H1 (cell line): ENCODE data around the gene LY9. TPM values are rescaled to one million over a fixed set of nuclear protein-coding genes. Genes with fewer than 3 reads are reported as not detected.

Experiments used
- CTCF ChIA-PET: fragments of 300-600 bp; sonication (Branson Sonifier 250); formaldehyde crosslinking; loops from one replicate; lab custom pipeline; 2021; ENCODE audit not compliant: partially characterized antibody; lab: Charles Lee
- POLR2A ChIA-PET: fragments of 300-600 bp; sonication (Branson Sonifier 250); formaldehyde crosslinking; loops from one replicate; lab custom pipeline; 2021; ENCODE audit warnings: inconsistent platforms; ENCODE audit not compliant: partially characterized antibody; lab: Charles Lee
- DNase-seq, 2 experiments: peaks; one replicate each; pipeline versions ENCODE4 v3.0.0 to v3.0.0-alpha.2; 2010 to 2022; ENCODE audit warnings: low spot score in 2 of 2, low read depth in 1 of 2, mixed read lengths in 1 of 2
- FAIRE-seq: peaks from 2 replicates; lab custom pipeline; 2011; peaks lifted over from hg19 to GRCh38; lab: Jason Lieb, UNC
- H2AFZ ChIP-seq: 2 replicates; pipeline ENCODE4 v1.8.1; 2012; ENCODE audit warnings: low read length, inconsistent platforms
- H2AK5ac ChIP-seq: 2 replicates; pipeline ENCODE4 v1.6.1; 2013; ENCODE audit warnings: low read depth, low read length
- H2BK120ac ChIP-seq: replicated peaks from 2 replicates; pipeline ENCODE3; 2013; ENCODE audit warnings: low read depth, low read length, inconsistent platforms
- H2BK12ac ChIP-seq: 2 replicates; pipeline ENCODE4 v1.6.1; 2013; ENCODE audit warnings: low read depth, low read length
- H2BK15ac ChIP-seq: 2 replicates; pipeline ENCODE4 v1.6.1; 2013; ENCODE audit warnings: low read length
- H2BK20ac ChIP-seq: 2 replicates; pipeline ENCODE4 v1.6.1; 2013; ENCODE audit warnings: low read length
- H2BK5ac ChIP-seq: 2 replicates; pipeline ENCODE4 v1.6.1; 2013; ENCODE audit warnings: low read depth, low read length
- H3K14ac ChIP-seq: 2 replicates; pipeline ENCODE4 v1.6.1; 2013; ENCODE audit warnings: inconsistent platforms; ENCODE audit not compliant: insufficient read length
- H3K18ac ChIP-seq: 2 replicates; pipeline ENCODE4 v1.6.1; 2013; ENCODE audit warnings: low read length; ENCODE audit errors: extremely low read depth
- H3K23ac ChIP-seq: 2 replicates; pipeline ENCODE4 v1.6.1; 2013; ENCODE audit warnings: inconsistent platforms; ENCODE audit not compliant: insufficient read length
- H3K23me2 ChIP-seq: 2 replicates; pipeline ENCODE4 v1.6.1; 2013; ENCODE audit warnings: low read depth, low read length
- H3K27ac ChIP-seq: 2 replicates; pipeline ENCODE4 v1.6.1; 2011; ENCODE audit warnings: low read depth, low read length, inconsistent platforms
- H3K27me3 ChIP-seq, 4 experiments: replicated peaks in 1 of 4; 1 replicate in 1 of 4; 2 replicates in 3 of 4; pipeline versions ENCODE4 v1.6.1 to v1.8.1; 2011 to 2013; ENCODE audit warnings: low read length in 3 of 4, mild to moderate bottlenecking in 3 of 4, inconsistent platforms in 2 of 4, mixed read lengths in 2 of 4, moderate library complexity in 1 of 4; ENCODE audit not compliant: control insufficient read depth in 3 of 4, insufficient read depth in 3 of 4; ENCODE audit errors: extremely low read depth in 1 of 4
- H3K36me3 ChIP-seq, 4 experiments: 2 replicates each; pipeline versions ENCODE4 v1.6.1 to v1.8.1; 2011 to 2013; ENCODE audit warnings: mild to moderate bottlenecking in 4 of 4, low read length in 3 of 4, moderate library complexity in 2 of 4, control low read depth in 1 of 4, inconsistent platforms in 1 of 4; ENCODE audit not compliant: insufficient read depth in 4 of 4, control insufficient read depth in 2 of 4
- H3K4ac ChIP-seq: replicated peaks from 2 replicates; pipeline ENCODE3; 2013; ENCODE audit warnings: low read length, low read depth, mixed read lengths, inconsistent platforms; ENCODE audit not compliant: insufficient read length
- H3K4me1 ChIP-seq, 4 experiments: replicated peaks in 1 of 4; 1 replicate in 1 of 4; 2 replicates in 3 of 4; pipeline versions ENCODE4 v1.6.1 to v1.8.1; 2011 to 2013; ENCODE audit warnings: low read length in 3 of 4, inconsistent platforms in 2 of 4, mixed read lengths in 1 of 4; ENCODE audit not compliant: insufficient read depth in 4 of 4, control insufficient read depth in 3 of 4
- H3K4me2 ChIP-seq, 2 experiments: 2 replicates each; pipeline versions ENCODE4 v1.6.1 to v1.8.1; 2011 to 2013; ENCODE audit warnings: low read depth in 2 of 2, low read length in 2 of 2, control low read depth in 1 of 2, inconsistent platforms in 1 of 2, mild to moderate bottlenecking in 1 of 2; ENCODE audit not compliant: insufficient read depth in 1 of 2
- H3K4me3 ChIP-seq, 4 experiments: fragments of 200-600, 300-600 bp in 1 of 4; sonication (generic), shearing (Covaris generic), sonication (Bioruptor Twin) in 1 of 4; 2 replicates each; pipeline versions ENCODE4 v1.5.1 to v1.8.1; 2011 to 2016; ENCODE audit warnings: low read length in 4 of 4, low read depth in 3 of 4, control low read depth in 2 of 4, inconsistent platforms in 2 of 4, mild to moderate bottlenecking in 2 of 4, mixed read lengths in 1 of 4, moderate library complexity in 1 of 4; ENCODE audit not compliant: insufficient read depth in 2 of 4; ENCODE audit errors: extremely low read depth in 1 of 4
- H3K56ac ChIP-seq: replicated peaks from 2 replicates; pipeline ENCODE3; 2013; ENCODE audit warnings: low read depth, mild to moderate bottlenecking, mixed read lengths, low read length, inconsistent platforms; ENCODE audit not compliant: insufficient read length
- H3K79me1 ChIP-seq: 2 replicates; pipeline ENCODE4 v1.6.1; 2013; ENCODE audit warnings: low read depth, low read length, control low read depth
- H3K79me2 ChIP-seq, 2 experiments: 2 replicates each; pipeline versions ENCODE4 v1.6.1 to v1.8.1; 2012 to 2013; ENCODE audit warnings: low read length in 2 of 2, mild to moderate bottlenecking in 2 of 2, inconsistent platforms in 1 of 2; ENCODE audit not compliant: insufficient read depth in 2 of 2, control insufficient read depth in 1 of 2
- H3K9ac ChIP-seq, 4 experiments: replicated peaks in 1 of 4; 1 replicate in 1 of 4; 2 replicates in 3 of 4; pipeline versions ENCODE4 v1.6.1 to v1.8.1; 2011 to 2013; ENCODE audit warnings: low read depth in 3 of 4, low read length in 3 of 4, control low read depth in 2 of 4, mild to moderate bottlenecking in 2 of 4, moderate library complexity in 2 of 4, inconsistent platforms in 1 of 4; ENCODE audit errors: extremely low read depth in 1 of 4
- H3K9me3 ChIP-seq, 2 experiments: 2 replicates each; pipeline versions ENCODE4 v1.6.1 to v1.8.1; 2012 to 2013; ENCODE audit warnings: mild to moderate bottlenecking in 2 of 2, moderate library complexity in 2 of 2, control low read depth in 1 of 2, inconsistent platforms in 1 of 2, low read depth in 1 of 2, low read length in 1 of 2, mixed read lengths in 1 of 2; ENCODE audit not compliant: insufficient read depth in 2 of 2
- H4K20me1 ChIP-seq, 2 experiments: replicated peaks in 1 of 2; 2 replicates each; pipeline versions ENCODE3 to v1.8.1; 2011 to 2013; ENCODE audit warnings: inconsistent platforms in 2 of 2, low read length in 2 of 2, mild to moderate bottlenecking in 1 of 2; ENCODE audit not compliant: insufficient read depth in 2 of 2, control insufficient read depth in 1 of 2
- H4K5ac ChIP-seq: 2 replicates; pipeline ENCODE4 v1.6.1; 2013; ENCODE audit warnings: low read length, low read depth, mixed read lengths, inconsistent platforms; ENCODE audit not compliant: insufficient read length
- H4K8ac ChIP-seq: 2 replicates; pipeline ENCODE4 v1.8.0; 2013; ENCODE audit warnings: mild to moderate bottlenecking, moderate library complexity, low read length, inconsistent platforms; ENCODE audit not compliant: insufficient read depth; ENCODE audit errors: extremely low read depth
- H4K91ac ChIP-seq: replicated peaks from 2 replicates; pipeline ENCODE3; 2013; ENCODE audit warnings: low read length, mixed read lengths, inconsistent platforms; ENCODE audit not compliant: insufficient read length
- ASH2L ChIP-seq: fragments of 200-600, 300-600 bp; sonication (generic); IDR thresholded peaks from one replicate; pipeline ENCODE4 v1.7.1; 2017; ENCODE audit warnings: low read length
- CTBP2 ChIP-seq: IDR thresholded peaks from 2 replicates; pipeline ENCODE4 v1.7.0; 2011; ENCODE audit warnings: borderline replicate concordance, mild to moderate bottlenecking, moderate library complexity, mixed read lengths, low read length; ENCODE audit not compliant: insufficient read depth, insufficient read length
- GABPA ChIP-seq: IDR thresholded peaks from 2 replicates; pipeline ENCODE4 v1.6.1; 2011; ENCODE audit warnings: mild to moderate bottlenecking, low read length, moderate library complexity, borderline replicate concordance; ENCODE audit not compliant: insufficient read depth
- GTF2F1 ChIP-seq: IDR thresholded peaks from 2 replicates; pipeline ENCODE4 v1.6.1; 2012; ENCODE audit warnings: low read depth, low read length, improper control_type of control experiment, borderline replicate concordance
- SIN3A ChIP-seq, 2 experiments: IDR thresholded peaks in 1 of 2; conservative IDR thresholded peaks in 1 of 2; 2 replicates each; pipeline ENCODE4 v1.6.1; 2011 to 2012; ENCODE audit warnings: low read length in 2 of 2, improper control_type of control experiment in 1 of 2, low read depth in 1 of 2, mild to moderate bottlenecking in 1 of 2
- SP4 ChIP-seq: IDR thresholded peaks from 2 replicates; pipeline ENCODE4 v1.6.1; 2012; ENCODE audit warnings: low read length, inconsistent platforms
- WGBS, 2 experiments: shearing (Covaris generic) in 1 of 2; methylation state at CpG; one replicate each; pipeline versions ENCODE4 v1.1.6 to v1.1.7; 2013 to 2015; ENCODE audit warnings: low lambda C conversion rate in 2 of 2, mixed read lengths in 2 of 2, inconsistent platforms in 1 of 2, low coverage in 1 of 2, missing lambda C conversion rate in 1 of 2; ENCODE audit not compliant: insufficient replicate concordance in 2 of 2, insufficient coverage in 1 of 2, insufficient read length in 1 of 2; ENCODE audit errors: extremely low coverage in 1 of 2, missing lambda C conversion rate in 1 of 2; 5-methylcytosine and 5-hydroxymethylcytosine counted together
- polyA plus RNA-seq, 7 experiments: library from polyadenylated mRNA; depleted of rRNA in 3 of 7; stranded (reverse) in 5 of 7; unstranded in 2 of 7; fragments of >200 nt in 5 of 7; fragments of 200-250 nt in 2 of 7; gene quantifications; 1 replicate in 5 of 7; 2 replicates in 1 of 7; 4 replicates in 1 of 7; pipeline versions ENCODE4 v1.2.1 to v1.2.3, GENCODE V29; 2011 to 2013; ENCODE audit warnings: missing spikeins in 2 of 7, mixed read lengths in 2 of 7
- total RNA-seq: library from RNA; stranded (reverse); fragmentation: NEBNext Ultra II Directional; extraction: Animal tissue kit (Norgen Biotek cat#: 25700); gene quantifications from 2 replicates; pipeline ENCODE4 v1.2.1, GENCODE V29; 2021

The LY9 gene
- total and polyA plus RNA-seq, 2 of the 8 experiments (the other 6 are each of a cell fraction or from before 2014, with no cell fraction given): not detected

GRCh38 chr1:160814316-160814715 is 18.3 kb downstream of the LY9 start:
- H3K4ac ChIP-seq: no peak overlapping the region
- DNase-seq: no peak
- no peaks in the 10 kb centered on the region for H3K36me3 ChIP-seq
- no peak overlapping the region for H2BK120ac ChIP-seq
- no peak overlapping the region for H2AK5ac ChIP-seq
- no peak overlapping the region for H3K27ac ChIP-seq
- TF ChIP-seq GTF2F1 (no peak), SP4 (no peak), GABPA (no peak), SIN3A (conservative IDR thresholded peaks at IDR 0.05 in 1 of 2, IDR thresholded peaks at IDR 0.05 in 1 of 2; ENCODE audit: low read depth in 1 of 2, low read length in 2 of 2) (no peak), ASH2L (no peak), CTBP2 (no peak)
- H3K23me2 ChIP-seq: no peaks in the 10 kb centered on the region
- H3K14ac ChIP-seq: no peak overlapping the region
- no peak overlapping the region for H2BK5ac ChIP-seq
- no peaks in the 10 kb centered on the region for H3K79me1 ChIP-seq
- H4K20me1 ChIP-seq: no peaks in the 10 kb centered on the region
- H3K4me3 ChIP-seq: no peak overlapping the region
- H2BK20ac ChIP-seq: no peak overlapping the region
- H2BK12ac ChIP-seq: no peak overlapping the region
- no peak overlapping the region for H2AFZ ChIP-seq
- CTCF ChIA-PET: interaction anchor here (0.5 to 2.4 kb wide), 5 partner anchors 15 to 177 kb away, joined by 3 to 8 read pairs (median 3); no protein-coding TSS in a partner anchor
- H3K27me3 ChIP-seq: no peaks in the 10 kb centered on the region; a peak in 1 of 7 replicates
- H2BK15ac ChIP-seq: no peak overlapping the region
- H4K8ac ChIP-seq: no peak overlapping the region
- no peak overlapping the region for H3K9ac ChIP-seq
- H3K4me1 ChIP-seq: peaks cover 0 to 7% (median 6%) of the 10 kb centered on the region in 4 experiments; a peak in 4 of 7 replicates
- no peak for FAIRE-seq
- H3K56ac ChIP-seq: no peak overlapping the region
- H4K5ac ChIP-seq: no peak overlapping the region
- POLR2A ChIA-PET: no interaction called here
- H3K18ac ChIP-seq: no peak overlapping the region
- no peak overlapping the region for H3K23ac ChIP-seq
- no peaks in the 10 kb centered on the region for H3K79me2 ChIP-seq
- no peak overlapping the region for H3K4me2 ChIP-seq
- no peak overlapping the region for H4K91ac ChIP-seq
- no peaks in the 10 kb centered on the region for H3K9me3 ChIP-seq
- 87% methylated on average over 5 of the region's 6 CpGs; no CpG with 5 or more reads in 1 of the 2 experiments for WGBS, 2 experiments
